ENCODE measurements around the gene ERN1.

ERN1 gene

DNA sequence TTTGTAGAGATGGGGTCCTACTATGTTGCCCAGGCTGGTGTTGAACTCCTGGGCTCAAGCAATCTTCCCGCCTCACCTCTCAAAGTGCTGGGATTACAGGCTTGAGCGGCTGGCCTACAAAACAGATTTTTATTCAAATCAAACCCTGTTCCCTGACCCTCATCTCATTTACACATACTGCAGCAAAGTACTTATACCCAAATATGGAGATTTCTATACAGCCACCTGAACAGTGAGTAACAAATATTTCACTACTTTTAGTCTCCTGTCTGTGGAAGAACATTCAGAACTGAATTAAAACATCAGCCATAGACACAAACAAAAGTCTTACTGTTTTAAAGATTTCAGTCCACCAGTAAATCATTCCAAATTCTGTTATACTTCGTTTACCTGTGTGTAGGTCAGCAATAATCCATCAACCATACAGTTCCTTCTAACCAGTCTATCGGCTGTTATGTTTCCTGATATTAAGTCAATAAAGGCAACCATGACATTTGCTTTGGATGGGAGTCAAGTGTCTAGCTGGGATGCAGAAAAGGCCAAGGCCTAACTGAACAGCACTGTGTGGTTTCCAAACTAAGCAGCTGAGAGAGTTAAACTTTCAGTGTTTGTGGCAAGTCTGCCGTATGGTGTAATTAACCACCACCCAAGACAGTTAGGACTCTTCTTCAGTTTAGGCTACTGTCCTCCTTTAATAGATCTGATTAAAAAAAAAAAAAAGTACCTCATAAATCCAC lies 22.3 kb downstream of the ERN1 start:
- DNase-seq = no peak

DNA sequence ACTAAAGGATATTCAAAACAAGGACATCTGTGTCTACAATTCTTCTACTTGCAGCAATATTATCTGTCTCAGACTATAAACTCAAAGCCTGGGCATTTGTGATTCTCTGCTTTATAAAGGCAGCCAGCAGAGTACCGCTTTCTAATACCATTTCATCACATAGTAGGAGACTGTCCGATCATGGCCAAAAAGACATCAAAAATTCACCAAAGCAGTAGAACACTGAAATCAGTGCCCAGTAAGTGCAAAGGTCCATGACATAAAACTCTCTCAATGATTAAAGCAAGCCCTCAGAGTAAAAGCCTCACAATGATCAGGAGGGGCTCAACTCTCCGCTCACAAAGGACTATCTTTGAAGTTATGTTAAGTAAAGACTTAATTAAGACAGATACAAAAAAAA lies 23.0 kb downstream of the ERN1 start:
- no peak for DNase-seq

DNA sequence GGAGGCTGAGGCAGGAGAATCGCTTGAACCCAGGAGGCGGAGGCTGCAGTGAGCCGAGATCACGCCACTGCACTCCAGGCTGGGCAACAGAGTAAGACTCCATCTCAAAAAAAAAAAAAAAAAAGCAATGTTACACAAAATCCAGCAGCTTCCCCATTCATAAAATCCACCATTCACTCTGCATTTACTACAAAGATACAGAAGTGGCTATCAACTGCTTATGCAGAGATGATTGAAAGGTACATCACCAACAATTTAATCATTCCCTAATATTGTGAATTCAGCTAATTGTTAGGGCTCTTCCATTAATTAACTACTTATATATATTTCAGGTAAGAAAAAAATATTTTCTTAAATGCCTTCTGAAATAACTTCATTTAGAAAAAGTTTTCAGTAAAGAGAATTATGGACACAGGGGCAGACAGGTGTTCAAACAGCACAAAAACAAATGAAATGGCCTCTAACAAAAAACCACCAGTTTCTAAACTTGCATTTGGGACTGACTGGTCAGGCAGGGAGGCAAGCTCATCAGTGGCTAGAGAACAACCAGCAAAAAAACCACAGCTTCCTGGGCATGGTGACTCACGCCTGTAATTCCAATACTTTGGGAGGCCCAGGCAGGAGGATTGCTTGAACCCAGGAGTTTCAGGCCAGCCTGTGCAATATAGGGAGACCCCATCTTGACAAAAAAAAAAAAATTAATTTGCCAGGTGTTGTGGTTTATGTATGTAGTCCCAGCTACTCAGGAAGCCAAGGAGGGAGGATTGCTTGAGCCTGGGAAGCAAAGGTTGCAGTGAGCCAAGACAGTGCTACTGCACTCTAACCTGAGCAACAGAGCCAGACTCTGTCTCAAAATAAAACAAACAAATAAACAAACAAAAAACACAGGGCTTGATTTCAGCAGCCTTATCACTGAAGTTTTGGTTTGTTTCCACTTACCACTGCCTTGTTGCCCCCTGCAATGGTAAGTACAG lies 26.3 kb downstream of the ERN1 start:
- no peak for DNase-seq

DNA sequence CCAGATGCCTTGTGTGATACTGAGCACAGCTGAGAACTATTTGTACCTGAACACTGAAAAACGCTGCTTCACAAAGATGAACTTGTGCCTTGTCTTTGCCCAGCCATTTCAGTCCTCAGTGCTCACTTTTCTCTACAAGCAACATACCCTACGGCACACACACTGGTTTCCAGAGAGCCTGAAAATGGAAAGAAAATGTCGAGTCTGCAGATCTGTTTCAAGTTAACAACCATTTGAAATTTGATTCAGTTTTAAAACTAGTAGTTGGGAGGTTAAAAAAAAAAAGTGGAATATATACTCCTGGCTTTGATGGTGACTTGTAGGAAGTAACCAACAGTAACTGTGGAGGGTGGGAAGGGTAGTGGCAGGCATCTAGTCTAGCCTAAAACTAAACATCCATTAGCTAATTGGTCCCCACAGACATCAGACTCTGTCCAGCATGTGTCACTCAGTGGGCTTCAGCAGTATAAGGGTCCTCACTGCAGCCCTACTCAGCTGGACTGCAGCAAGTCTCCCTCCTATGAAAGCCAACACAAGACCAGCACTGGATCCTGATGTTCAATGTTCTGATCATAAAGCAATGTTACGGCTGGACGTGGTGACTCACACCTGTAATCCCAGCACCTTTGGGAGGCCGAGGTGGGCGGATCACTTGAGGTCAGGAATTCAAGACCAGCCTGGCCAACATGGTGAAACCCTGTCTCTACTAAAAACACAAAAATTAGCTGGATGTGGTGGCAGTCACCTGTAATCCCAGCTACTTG lies 27.1 kb downstream of the ERN1 start:
- no peak for DNase-seq

DNA sequence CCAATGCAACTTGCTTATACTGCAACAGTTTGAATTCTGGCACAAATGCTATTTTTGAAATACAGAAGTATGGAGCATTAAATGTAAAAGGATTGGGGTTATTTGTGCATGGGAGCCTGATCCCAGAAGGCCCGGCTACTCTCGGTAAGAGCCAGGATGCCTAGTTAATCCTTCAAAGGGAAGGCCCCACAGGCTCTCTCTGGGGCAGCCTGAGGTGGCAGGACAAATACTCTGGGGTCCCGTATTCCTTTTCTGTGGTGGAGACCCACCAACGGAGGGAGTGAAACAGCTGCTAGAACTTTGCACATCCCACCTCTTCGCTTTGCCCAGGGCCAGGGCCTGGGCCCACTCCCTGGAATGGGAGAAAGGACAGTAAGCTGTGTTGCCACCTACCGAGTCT lies 30.4 kb downstream of the ERN1 start:
- no peak for DNase-seq

DNA sequence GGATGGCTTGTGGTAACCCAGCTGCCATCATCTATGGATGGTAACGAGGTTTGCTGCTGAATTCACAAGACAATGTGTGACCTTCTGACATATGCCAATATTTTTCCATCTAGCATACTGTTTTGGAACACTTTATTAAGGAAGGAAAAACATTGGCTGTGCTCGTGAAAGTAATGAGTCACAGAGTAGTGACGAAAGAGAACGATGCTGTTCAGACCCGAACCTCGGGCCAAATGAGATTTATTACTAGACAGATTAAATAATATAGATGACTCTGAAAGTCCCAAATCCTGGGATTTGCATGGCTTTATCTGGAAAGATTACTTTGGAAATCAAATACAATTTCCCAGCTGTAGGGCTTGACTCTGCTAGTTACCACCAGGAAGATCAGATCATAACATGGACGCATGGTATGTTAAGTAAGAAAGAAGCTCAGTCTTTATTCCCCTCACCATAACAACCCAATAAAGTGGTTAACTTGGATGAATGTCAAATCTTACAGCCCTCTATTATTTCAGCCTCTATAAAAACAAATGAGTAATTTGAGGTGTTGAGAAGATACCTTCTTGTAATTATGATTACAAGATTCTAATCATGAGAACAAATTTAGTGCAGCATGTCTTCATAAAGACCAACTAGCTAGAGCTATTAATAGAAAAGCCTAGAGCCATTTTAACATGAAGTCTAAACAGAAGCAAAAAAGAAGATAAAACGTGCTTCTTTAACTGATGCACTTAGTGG lies 32.6 kb downstream of the ERN1 start:
- DNase-seq = no peak

DNA sequence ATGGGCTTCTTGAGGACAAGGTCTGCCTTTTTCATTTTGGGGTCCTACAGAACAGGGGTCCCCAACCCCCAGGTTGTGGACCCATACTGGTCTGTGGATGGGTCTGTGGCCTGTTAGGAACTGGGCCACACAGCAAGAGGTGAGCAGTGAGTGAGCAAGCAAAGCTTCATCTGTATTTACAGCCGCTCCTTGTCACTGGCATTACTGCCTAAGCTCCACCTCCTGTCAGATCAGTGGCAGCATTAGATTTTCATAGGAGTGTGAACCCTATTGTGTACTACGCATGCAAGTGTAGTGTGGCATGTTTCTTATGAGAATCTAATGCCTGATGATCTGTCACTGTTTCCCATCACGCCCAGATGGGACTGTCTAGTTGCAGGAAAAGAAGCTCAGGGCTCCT lies 33.9 kb downstream of the ERN1 start:
- no peak for DNase-seq

DNA sequence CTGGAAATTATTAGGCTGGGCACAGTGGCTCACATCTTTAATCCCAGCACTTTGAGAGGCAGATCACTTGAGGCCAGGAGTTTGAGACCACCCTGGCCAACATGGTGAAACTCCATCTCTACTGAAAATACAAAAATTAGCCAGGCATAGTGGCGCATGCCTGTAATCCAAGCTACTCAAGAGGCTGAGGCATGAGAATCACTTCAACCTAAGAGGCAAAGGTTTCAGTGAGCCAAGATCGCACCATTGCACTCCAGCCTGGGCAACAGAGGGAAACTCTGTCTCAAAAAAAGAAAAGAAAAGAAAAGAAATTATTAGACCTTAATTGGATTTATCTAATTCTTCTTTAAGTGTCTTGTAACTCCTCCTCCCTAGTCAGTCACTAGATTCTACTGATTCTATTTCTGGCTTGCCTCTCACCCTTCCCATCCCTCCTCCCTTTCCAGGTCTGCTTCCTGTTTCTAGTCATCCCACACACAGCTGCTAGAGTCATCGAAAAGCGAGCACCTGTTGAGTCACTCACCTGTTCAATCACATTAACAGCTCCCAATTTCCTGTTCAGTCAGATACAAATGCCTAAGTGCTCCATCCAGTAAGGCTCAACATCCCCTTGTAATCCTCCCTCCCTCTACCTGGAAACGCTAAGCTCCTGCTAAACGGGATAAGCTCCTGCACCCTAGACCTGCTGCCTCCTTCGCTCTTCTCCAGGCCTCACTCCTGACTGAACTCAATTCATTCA lies 34.6 kb downstream of the ERN1 start:
- no peak for DNase-seq

DNA sequence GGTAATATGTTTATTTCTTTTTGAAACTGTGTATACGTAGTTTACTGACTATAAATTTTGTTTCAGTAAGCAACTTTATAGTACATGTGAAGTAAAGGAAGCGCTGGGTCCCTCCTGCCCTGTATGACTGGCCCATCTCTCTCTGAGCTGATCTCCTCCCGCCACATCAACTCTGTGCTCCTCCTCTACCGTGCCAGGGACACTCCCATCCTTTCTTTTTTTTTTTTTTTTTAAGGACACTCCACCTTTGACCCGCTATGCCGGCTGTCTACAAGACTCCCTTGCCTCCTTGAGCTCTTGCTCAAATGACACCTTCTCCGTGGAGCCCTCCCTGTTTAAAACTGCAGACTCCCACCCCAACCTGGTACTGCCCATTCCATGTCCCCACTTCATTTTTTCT lies 35.5 kb downstream of the ERN1 start:
- DNase-seq = no peak

DNA sequence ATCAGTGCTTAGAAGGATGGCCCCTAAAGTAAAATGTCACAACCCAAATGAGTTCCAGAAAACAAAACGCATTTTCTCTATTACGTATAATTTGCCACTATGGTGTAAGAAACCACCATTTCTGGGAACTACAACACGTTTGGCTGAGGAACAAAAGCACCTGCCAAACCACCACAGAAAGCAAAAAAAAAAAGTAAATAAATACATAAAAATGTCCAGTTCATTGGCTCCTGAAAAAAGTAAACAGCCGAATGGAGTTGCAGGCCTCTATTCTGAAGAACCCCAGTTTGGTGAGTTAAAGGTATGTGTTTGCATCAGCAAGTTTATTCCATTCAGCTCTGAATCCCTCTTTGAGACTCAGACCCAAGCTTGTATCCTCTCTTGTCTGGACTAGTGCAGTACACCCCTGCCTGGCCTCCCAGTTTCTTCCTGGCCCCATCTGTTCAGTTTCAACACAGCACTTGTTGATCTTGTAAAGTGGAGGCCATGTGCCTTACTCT lies 36.9 kb downstream of the ERN1 start:
- DNase-seq = no peak

DNA sequence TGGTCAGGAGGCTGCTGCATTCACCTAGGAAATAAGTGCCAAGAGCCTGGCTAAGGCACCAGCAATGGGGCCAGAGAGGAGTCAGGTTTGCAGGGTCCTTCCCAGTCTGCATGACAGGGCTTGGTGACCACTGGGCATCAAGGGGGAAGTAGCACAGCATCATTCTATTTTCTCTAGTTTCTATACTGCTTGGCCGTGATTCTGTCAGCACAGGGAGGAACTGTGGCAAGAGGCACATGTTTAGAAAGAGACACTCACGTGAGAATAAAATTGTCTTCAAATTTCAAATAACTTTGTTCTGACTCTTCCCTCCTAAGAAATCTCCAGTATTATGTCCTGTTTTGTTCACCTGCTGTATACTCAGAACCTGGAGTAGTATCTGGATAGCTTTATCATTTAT lies 37.8 kb downstream of the ERN1 start:
- no peak for DNase-seq

DNA sequence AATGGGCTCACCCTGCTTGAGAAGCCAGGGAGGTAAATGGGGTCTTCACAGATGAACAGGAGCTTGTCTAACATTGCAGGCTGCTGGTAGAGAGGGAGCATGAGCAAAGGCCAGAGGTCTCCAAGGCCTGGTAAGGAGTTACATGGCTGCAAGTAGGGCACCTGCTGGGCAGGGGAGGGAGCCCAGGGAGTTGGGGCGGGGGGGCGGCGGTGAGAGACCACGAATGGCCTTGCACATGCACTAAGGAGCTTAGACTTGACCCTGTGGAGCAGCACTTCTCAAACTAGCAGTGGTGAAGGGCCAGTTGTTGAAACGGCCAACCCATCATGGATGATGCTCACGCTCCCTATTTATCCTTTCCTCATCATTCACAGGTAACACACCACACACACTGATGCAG lies 38.4 kb downstream of the ERN1 start:
- no peak for DNase-seq

DNA sequence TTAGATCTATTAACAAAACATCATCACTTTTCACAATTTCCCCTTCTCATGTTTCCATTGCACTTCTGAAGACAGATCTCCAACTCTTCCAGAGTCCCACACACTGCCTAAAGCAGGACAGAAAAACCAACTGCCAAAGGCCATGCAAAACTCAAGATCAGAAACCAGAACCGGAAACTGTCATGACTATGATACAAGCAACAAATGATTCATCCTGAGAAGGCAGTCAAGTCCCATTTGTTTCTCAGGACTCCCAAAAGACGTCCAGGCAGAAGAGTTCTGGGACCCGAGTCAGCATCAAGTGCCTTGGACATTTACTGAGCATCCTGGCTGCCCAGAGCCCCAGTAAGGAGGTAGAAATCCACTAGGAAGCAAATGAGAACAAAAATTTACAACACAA lies 38.8 kb downstream of the ERN1 start:
- no peak for DNase-seq

DNA sequence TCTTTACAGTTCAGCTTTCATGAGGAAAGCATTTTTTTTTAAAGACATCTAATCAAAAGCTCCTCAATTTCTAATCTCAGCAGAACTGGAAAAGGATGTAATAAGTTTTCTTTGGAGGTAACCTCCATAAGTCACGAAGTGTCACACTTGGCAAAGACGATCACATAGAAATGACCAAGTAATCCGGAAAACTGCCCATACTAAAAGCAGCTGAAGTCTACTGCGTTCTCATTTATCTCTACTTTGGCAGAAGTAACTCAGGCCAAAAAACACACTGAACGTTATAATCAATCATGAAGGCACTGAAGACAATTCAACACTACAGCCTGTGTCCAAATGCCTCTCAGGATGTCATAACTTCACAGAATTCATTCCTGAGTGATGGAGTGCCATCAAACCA lies 39.8 kb downstream of the ERN1 start:
- DNase-seq = no peak

DNA sequence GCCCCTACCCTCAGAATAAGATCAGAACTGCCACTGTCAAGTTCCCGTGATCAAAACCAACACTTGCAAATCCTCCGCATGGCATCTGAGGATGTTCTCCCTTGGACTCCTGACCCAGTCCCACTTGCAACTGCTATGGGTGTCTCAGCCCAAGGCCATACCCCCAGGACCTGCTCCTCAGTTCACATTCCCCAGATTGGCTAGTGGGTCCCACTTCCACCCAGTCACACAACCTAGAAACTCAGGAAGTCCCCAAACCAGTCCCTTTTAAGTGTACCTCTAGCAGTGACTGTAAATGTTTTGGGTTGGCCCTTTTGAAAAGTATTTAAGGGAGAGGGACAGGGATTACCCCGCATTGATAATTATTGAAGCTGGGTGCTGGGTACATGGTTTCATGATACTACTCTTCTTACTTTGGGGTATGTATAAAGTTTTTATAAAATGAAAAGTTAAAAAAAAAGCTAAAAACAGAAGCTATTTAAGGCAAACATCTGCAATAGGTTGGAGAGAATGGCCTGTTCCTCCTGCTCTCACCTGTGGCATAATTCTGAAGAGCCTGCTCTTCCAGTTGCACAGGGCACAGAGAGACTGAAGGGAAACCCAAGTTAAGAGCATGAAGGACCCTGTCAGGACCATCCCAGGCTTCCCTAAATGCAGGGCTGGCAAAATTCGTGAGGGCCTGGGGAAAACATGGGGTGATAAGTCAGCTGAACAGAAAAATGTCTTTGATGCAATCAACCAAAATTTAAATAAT lies 42.5 kb downstream of the ERN1 start:
- no peak for DNase-seq

DNA sequence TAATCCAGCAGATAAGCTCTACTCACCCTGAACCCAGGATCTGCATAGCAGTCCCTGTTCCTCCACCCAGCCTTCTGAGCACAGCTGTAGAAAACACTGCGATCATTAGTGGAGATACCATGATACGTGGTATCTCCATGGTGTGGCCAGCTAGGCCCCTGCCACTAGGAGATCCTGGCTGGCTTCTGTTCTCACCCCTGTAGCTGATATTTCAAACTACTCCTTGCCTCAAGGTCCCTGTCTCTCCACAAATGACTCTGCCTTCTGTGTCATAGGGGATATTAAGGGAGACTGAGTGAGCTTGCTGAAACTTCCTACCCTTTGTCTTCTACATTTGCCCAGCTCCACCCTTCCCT lies 44.3 kb downstream of the ERN1 start:
- DNase-seq = no peak

DNA sequence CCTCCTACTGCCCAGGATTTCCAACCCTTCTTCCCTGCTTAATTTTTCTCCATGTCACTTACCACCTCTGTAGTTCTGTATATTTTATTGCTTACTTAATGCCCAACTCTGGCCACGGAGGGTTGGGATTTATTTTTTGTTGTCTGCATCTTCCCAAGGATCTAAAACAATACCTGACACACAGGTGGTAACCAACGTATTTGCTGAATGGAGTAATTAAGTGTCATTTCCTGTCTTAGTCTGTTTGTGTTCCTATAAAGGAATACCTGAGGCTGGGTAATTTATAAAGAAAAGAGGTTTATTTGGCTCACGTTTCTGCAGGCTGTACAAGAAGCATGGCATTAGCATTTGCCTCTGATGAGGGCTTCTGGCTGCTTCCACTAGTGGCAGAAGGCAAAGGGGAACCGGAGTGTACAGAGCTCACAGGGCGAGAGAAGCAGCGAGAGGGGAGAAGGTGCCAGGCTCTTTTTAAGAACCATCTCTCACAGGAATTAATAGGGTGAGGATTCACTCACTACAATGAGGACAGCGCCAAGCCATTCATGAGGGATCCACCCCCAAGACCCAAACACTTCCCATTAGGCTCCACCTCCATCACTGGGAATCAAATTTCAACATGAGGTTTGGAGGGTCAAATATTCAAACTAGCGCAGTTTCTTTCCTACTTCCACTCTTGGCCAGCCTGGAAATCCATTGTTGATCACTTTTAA lies 44.8 kb downstream of the ERN1 start:
- DNase-seq = no peak

DNA sequence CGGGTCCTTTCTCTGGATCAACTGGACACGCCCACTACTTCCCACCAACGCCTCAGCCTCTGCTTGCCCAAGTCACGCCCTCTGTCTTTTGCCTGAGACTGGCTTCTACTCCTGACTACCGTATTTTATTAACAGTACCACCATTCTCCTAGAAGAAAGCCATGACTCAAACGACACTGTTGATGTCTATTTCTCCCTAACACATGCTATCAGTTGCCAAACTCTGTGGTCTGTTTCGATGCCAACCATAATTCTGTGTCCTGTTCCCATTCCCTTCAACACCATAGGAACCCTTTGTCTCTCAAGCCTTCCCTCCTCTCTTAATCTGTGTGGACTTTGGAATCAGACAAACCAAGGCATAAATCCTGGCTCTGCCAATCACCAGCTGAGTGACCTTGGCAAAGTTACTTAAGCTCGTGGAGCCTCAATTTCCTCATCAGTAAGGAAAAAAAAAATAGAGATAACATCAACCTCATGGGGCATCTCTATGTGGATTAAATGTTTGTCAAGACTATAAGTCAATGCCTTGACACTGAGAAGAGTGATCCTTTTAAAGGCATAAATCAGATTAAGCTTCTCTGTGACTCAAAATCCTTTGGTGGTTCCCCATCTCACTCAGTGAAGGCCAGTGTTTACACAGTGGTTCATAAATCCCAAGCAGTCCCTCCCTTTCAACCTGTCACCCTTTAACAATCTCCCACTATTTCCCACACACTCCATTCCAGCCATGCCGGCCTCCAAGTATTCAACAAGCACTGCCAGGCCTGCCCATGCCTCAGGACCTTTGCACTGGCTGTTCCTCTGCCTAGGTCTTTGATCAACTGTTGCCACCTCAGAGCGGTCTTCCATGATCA lies 45.6 kb downstream of the ERN1 start:
- no peak for DNase-seq

DNA sequence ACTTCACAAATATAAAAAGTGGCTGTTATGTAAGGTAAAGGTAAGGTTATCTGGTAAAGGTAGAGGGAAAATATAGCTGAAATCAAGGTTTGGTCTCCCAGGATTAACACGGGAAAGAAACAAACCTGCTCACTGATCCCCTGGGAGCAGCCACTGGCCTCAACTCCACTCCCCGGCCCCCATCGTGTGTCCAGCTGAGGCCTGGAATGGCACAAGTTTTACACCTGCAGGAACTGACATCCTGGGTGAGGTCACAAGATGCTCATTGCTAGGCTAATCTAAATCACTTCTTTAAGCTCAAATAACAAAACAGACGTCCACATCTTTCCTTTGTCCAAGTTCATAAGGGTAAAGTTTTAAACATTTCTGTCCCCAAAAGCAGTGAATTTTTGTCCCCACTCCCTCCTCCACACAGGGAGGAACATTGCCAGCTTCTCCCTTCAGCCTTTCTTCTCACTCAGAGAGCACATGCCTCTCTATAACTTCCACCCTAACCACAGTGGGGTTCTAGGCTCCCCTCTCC lies 46.3 kb downstream of the ERN1 start:
- DNase-seq = no peak
